Ascending aorta (tissue), 2 donors: ENCODE results near the gene TMTC1. TPM values are rescaled to one million over a fixed set of nuclear protein-coding genes. Genes with fewer than 3 reads are reported as not detected.

Experiments
- DNase-seq, 2 donors: peaks; one replicate each; pipeline ENCODE4 v3.0.0-alpha.2; 2019; ENCODE audit warnings: low spot score in 2 of 2
- H3K27ac ChIP-seq, 2 donors: fragments of 200-600 bp; sonication (generic); one replicate each; pipeline ENCODE4 v1.5.1; 2016 to 2017; ENCODE audit warnings: mild to moderate bottlenecking in 1 of 2
- H3K27me3 ChIP-seq: fragments of 200-600 bp; sonication (generic); one replicate; pipeline ENCODE4 v1.5.1; 2017
- H3K36me3 ChIP-seq, 2 donors: fragments of 200-600 bp; sonication (generic); one replicate each; pipeline ENCODE4 v1.5.1; 2016
- H3K4me1 ChIP-seq, 2 donors: fragments of 200-600 bp; sonication (generic); one replicate each; pipeline ENCODE4 v1.5.1; 2016 to 2017; ENCODE audit warnings: mild to moderate bottlenecking in 1 of 2
- H3K4me3 ChIP-seq, 2 donors: fragments of 200-600 bp; sonication (generic); one replicate each; pipeline ENCODE4 v1.5.1; 2016 to 2017; ENCODE audit warnings: mild to moderate bottlenecking in 1 of 2
- H3K9me3 ChIP-seq, 2 donors: fragments of 200-600 bp; sonication (generic); one replicate each; pipeline ENCODE4 v1.5.1; 2016
- intact Hi-C: fragments of 100-400 bp; cut with DNase I; formaldehyde crosslinking; loops from one replicate; pipeline ENCODE4 v1.15.1; 2023
- total RNA-seq: library from RNA; depleted of rRNA; stranded (reverse); fragments of >200 nt; gene quantifications from one replicate; pipeline ENCODE4 v1.1.0, GENCODE V29; 2016
- TF ChIP-seq, protein P1 (sequence below), 3 experiments: fragments of 200-600 bp in 2 of 3; fragments of 450-650 bp in 1 of 3; sonication (generic) in 2 of 3; IDR thresholded peaks; one replicate each; pipeline ENCODE4 v1.5.1; 2016 to 2019; ENCODE audit warnings: antibody characterized with exemption in 3 of 3, mild to moderate bottlenecking in 1 of 3, moderate library complexity in 1 of 3

The TMTC1 gene
- total RNA-seq, 1 donor from 2014 or later: 176 TPM

DNA sequence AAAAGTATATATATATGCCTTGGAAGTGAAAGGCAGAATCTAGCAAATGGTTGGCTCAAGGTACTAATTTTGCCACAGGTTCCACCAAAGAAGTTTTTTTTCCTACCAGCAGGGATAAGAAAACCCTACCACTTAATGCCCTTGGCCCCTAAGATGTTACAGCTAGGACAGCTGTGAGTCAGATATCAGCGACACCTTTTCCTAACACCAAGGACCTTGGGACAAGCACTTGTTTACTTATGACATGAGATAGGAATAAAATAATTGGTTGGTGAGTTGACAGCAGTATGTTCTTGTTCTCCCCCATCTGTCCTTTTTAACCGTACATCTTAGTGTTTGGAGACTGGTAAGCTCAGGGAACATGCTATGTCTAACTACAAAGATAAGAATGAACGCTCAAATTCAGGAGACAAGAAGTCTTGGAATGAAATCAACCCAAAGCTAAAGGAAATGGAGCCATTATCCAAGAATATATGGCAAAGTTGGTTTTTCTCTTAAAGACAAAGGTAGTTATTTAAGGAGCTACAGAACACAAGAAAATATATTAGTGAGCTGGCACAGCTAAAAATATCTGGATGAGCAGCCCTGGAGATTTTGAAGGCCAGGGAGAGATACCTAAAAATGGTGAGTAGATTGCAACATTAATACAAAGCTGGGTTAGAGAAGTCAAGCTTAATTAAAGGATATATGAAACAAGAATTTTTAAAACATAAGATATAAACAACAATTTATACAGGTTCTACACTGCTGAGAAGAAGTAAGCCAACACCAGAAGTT lies 126.8 kb downstream of the TMTC1 start:
- H3K9me3 ChIP-seq: no peaks in the 10 kb centered on the region
- no peak overlapping the region for H3K27ac ChIP-seq
- DNase-seq: no peak
- H3K4me3 ChIP-seq: no peak overlapping the region
- TF ChIP-seq, protein P1, sequence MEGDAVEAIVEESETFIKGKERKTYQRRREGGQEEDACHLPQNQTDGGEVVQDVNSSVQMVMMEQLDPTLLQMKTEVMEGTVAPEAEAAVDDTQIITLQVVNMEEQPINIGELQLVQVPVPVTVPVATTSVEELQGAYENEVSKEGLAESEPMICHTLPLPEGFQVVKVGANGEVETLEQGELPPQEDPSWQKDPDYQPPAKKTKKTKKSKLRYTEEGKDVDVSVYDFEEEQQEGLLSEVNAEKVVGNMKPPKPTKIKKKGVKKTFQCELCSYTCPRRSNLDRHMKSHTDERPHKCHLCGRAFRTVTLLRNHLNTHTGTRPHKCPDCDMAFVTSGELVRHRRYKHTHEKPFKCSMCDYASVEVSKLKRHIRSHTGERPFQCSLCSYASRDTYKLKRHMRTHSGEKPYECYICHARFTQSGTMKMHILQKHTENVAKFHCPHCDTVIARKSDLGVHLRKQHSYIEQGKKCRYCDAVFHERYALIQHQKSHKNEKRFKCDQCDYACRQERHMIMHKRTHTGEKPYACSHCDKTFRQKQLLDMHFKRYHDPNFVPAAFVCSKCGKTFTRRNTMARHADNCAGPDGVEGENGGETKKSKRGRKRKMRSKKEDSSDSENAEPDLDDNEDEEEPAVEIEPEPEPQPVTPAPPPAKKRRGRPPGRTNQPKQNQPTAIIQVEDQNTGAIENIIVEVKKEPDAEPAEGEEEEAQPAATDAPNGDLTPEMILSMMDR (IDR thresholded peaks at IDR 0.05): no peak
- H3K36me3 ChIP-seq: peaks cover 0 to 27% of the 10 kb centered on the region in 2 donors
- no peaks in the 10 kb centered on the region for H3K4me1 ChIP-seq
- H3K27me3 ChIP-seq: no peaks in the 10 kb centered on the region
- intact Hi-C loops: no loop called here

DNA sequence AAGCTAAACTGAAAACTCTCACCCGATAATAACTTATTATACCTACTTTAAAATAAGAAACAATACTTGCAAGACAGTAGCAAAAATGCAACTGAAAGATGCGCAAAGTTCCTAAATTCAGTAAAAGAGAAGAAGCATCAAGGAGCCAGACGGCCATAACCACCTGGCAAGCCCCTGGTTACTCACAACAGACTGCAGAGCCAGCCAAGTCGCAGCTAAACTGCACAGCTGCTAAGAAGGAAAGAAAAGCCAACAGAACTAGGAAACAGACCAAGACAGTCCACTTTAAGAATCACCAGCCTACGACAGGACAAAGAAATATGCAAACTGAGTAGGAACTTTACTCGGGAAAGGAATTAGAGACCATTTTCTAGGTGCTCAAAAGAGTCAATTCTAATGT lies 127.9 kb downstream of the TMTC1 start:
- Histone ChIP-seq H3K27me3 (no peaks in the 10 kb centered on the region), H3K9me3 (no peaks in the 10 kb centered on the region), H3K27ac (no peak overlapping the region), H3K36me3 (peaks cover 0 to 29% of the 10 kb centered on the region in 2 donors), H3K4me1 (no peaks in the 10 kb centered on the region), H3K4me3 (no peak overlapping the region)
- TF ChIP-seq, protein P1 (IDR thresholded peaks at IDR 0.05): no peak
- intact Hi-C loops: no loop called here
- DNase-seq: no peak

DNA sequence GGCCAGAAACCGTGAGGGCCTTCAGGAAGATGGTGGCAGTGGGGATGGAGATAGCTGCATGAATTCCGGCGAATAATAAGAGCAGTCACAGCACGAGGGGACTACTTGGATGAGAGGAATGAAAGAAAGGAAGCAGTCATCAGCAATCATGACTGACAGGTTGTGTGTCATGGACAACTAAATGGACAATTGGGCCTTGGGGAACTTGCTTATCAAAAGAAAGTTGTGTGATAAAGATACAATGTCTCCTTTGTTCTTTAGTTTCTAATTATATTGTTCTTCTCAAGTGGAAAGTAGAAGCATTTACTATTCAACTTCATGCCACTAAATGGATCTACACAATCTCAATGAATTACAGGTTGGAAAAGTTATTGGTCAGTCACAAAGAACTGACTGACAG lies 130.5 kb downstream of the TMTC1 start:
- Histone ChIP-seq H3K4me1 (no peaks in the 10 kb centered on the region), H3K9me3 (no peaks in the 10 kb centered on the region), H3K27me3 (no peaks in the 10 kb centered on the region), H3K27ac (no peak overlapping the region), H3K4me3 (no peak overlapping the region), H3K36me3 (peaks cover 2 to 24% of the 10 kb centered on the region in 2 donors)
- intact Hi-C loops: no loop called here
- TF ChIP-seq, protein P1 (IDR thresholded peaks at IDR 0.05): no peak
- DNase-seq: no peak

DNA sequence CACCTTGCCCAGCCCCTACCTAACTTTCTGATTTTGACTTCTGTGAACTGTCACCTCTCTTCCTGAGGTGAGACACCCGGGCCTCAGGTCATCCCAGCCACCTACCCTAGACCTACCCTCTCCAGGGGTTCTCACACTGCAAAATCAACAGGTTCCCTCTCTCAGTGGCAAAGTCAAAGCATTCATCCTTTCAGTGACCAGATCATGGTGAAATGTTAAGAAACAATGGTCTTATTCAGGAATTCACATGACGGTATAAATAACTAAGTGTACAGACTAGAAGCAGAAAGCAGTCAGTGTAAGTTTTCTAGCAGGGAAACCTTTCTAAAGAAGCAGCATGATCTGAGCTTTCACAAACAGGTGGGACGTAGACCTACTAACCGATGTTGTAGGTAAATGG lies 133.4 kb downstream of the TMTC1 start:
- TF ChIP-seq, protein P1 (IDR thresholded peaks at IDR 0.05): no peak
- Histone ChIP-seq H3K27ac (no peak overlapping the region), H3K4me3 (no peak overlapping the region), H3K4me1 (no peaks in the 10 kb centered on the region), H3K9me3 (no peaks in the 10 kb centered on the region), H3K27me3 (no peaks in the 10 kb centered on the region), H3K36me3 (peaks cover 4 to 24% of the 10 kb centered on the region in 2 donors)
- intact Hi-C loops: no loop called here
- no peak for DNase-seq

DNA sequence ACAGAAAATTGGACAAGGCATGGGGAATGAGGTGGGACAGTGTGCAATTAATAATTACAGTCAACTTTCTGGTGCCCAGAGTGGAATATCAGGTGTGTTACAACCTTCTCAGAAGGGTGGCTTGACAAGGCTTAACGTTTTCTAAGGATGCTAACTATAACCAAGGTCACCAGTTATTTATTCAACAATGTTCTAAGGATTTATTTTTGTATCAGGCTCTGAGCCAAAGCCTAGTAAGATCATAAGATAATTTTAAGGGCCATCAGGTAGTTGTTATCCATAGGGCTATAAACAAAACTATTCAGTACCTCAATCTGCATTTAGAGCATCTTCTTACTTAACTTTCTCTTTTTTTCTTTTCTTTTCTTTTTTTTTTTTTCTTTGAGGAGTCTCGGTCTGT lies 134.0 kb downstream of the TMTC1 start:
- TF ChIP-seq, protein P1 (IDR thresholded peaks at IDR 0.05): no peak
- Histone ChIP-seq H3K27me3 (no peaks in the 10 kb centered on the region), H3K9me3 (no peaks in the 10 kb centered on the region), H3K36me3 (peaks cover 4 to 24% of the 10 kb centered on the region in 2 donors), H3K4me3 (no peak overlapping the region), H3K27ac (no peak overlapping the region), H3K4me1 (no peaks in the 10 kb centered on the region)
- DNase-seq: no peak
- intact Hi-C loops: no loop called here
